A673 (cell line): Measurements from ENCODE around the gene MAP1A.

Source experiments
- CTCF ChIP-seq: fragments of 300-800, 200-600 bp; sonication (generic); conservative IDR thresholded peaks from 2 replicates; pipeline ENCODE4 v1.5.1; 2017; ENCODE audit warnings: low read depth, mild to moderate bottlenecking, antibody characterized with exemption, low read length, moderate library complexity, mixed read lengths
- EZH2 ChIP-seq: fragments of 200-600 bp; sonication (generic); IDR thresholded peaks from 2 replicates; pipeline ENCODE4 v1.6.1; 2017; ENCODE audit warnings: borderline replicate concordance, low read depth, mild to moderate bottlenecking, mixed read lengths, antibody characterized with exemption, low read length; ENCODE audit not compliant: poor library complexity, severe bottlenecking

GRCh38 chr15:43471975-43472374, 45.4 kb upstream of the MAP1A start:
- no peak for TF ChIP-seq CTCF
- TF ChIP-seq EZH2 = no peak
